ENCODE data around the gene CTF1.

CTF1 gene

DNA sequence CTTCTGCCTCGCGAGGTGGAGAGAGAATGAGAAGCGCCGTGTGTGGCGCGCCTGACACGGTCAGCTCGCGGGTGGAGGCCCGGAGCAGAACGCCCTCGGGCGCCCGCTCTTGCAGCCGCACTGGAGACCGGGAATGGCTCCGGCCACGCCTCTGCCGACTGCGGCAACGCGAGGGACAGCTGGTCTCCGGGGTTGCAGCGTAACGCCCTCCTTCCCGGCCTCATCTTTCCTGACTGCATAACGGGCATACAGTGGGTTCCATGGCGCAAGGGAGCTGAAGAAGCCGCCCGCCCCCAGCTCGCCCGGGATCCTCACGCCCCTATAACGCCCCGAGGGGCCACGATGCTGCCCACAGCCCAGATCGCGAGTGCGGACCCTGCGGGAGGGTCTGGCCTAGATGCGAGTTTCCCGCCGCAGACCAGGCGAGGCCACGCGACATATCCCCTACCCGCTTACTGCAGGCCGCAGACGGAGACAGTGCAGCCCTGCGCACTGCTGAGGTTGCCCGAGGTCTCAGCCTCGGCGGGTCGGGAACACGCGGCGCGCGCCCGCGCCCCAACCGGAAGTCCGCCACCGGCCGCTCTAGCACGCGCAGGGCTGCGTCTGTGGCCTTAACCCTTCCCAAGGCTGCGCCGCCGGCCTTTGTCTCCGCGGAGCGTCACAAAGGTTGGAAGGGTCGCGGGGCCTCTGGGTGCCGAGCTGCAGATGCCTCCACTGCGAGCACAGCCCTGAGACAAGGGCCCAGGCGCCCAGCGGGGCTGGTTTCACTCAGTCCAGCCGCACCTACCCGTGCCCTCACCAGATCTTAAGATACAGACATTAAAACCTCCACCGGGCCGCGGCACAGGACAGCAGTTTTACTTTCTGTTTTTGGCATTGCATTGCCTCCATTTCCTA is 21.3 kb upstream of the CTF1 start:
- POLR2A ChIA-PET: interaction anchor here (0.6 to 1.8 kb wide), 10 partner anchors 11 to 88 kb away, joined by 3 to 17 read pairs (median 7); partner anchors contain the start of genes BCL7C, CTF1 and ZNF629
- TF ChIP-seq, protein P1, sequence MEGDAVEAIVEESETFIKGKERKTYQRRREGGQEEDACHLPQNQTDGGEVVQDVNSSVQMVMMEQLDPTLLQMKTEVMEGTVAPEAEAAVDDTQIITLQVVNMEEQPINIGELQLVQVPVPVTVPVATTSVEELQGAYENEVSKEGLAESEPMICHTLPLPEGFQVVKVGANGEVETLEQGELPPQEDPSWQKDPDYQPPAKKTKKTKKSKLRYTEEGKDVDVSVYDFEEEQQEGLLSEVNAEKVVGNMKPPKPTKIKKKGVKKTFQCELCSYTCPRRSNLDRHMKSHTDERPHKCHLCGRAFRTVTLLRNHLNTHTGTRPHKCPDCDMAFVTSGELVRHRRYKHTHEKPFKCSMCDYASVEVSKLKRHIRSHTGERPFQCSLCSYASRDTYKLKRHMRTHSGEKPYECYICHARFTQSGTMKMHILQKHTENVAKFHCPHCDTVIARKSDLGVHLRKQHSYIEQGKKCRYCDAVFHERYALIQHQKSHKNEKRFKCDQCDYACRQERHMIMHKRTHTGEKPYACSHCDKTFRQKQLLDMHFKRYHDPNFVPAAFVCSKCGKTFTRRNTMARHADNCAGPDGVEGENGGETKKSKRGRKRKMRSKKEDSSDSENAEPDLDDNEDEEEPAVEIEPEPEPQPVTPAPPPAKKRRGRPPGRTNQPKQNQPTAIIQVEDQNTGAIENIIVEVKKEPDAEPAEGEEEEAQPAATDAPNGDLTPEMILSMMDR (IDR thresholded peaks at IDR 0.05; ENCODE audit: insufficient read depth, low read length, missing control alignments): no peak
- H3K4me3 ChIP-seq (ENCODE audit: low read depth, low read length): peak overlapping the region; percentile 93
- no peak for DNase-seq (ENCODE audit: low read depth, low spot score)
- CTCF ChIA-PET: interaction anchor here (0.8 to 6.3 kb wide), 7 partner anchors 21 to 67 kb away, joined by 3 to 35 read pairs (median 4); partner anchors contain the start of gene CTF1

DNA sequence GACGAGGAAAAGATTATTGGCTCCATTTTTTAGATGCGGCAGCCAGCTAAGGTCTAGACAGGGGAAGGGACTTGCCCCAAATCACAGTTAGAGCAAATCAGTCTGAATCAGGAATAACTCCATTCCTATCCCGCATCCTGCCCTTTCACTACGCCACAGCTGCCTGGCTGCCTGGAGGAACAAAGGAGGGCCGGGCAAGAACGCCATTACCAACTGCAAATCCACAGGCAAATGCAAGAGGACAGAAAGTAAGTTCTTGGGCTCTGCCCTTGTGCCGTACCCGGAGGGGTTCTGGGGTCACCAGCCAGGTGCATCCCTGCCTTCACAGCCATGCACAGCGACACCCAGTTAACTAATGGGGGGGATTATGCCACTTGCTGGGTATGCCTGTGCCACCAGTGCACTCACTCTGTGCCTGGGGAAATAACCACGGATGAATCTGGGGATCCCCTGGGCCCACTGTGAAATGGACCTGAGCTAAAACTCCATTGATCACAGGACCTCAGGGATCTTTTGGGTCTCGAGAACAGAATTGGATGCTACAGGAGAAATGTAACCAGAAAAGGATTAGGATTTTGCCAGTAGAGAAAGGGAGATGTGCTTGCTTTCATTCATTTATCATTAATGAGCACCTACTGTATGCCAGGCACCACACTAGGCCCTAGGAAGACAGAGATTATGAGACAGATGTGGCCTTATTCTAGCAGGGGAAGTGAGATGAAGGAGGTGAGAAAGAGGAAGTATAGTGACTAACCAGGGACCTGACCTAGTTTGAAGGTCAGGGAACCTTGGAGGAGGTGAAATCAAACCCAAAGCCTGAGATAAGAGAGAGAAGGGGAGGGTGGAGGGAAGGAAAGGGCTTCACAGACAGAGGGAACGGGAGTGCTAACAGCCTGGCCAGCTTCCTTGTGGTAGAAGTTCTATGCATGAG is 20.3 kb upstream of the CTF1 start:
- peak overlapping the region; percentile 93 for H3K4me3 ChIP-seq (ENCODE audit: low read depth, low read length)
- DNase-seq (ENCODE audit: low read depth, low spot score): no peak
- ChIA-PET CTCF (interaction anchor here (1.1 to 6.3 kb wide), 7 partner anchors 13 to 66 kb away, joined by 3 to 35 read pairs (median 4); partner anchors contain the start of gene CTF1), POLR2A (interaction anchor here (1.0 to 1.8 kb wide), 4 partner anchors 17 to 71 kb away, joined by 7 to 10 read pairs (median 8); partner anchors contain the start of genes BCL7C and CTF1)
- TF ChIP-seq, protein P1 (IDR thresholded peaks at IDR 0.05; ENCODE audit: insufficient read depth, low read length, missing control alignments): no peak

DNA sequence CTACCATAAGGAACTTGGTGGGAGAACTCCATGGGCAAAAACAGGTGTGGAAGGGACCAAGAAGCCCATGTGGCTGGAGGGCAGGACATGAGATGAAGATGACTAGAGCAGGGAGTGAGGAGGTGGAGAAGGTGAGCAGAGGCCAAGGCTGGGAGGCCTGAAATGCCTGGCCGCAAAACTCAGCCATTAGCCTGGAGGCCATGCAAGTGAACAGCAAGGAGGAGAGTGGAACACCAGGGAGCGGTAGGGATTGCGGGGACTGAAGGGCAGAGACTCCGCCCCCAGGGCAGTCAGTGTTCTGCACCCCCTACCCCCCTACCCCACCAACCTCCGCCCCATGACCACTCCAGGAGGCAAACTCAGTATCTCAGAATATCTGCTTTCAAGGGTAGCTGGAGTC is 19.5 kb upstream of the CTF1 start:
- DNase-seq (ENCODE audit: low read depth, low spot score): no peak
- H3K4me3 ChIP-seq (ENCODE audit: low read depth, low read length): peak overlapping the region; percentile 16; the same call in 1 of the 2 replicates
- POLR2A ChIA-PET: no interaction called here
- CTCF ChIA-PET: interaction anchor here (1.1 to 6.3 kb wide), 5 partner anchors 12 to 71 kb away, joined by 3 to 35 read pairs (median 5); partner anchors contain the start of gene BCL7C
- TF ChIP-seq, protein P1 (IDR thresholded peaks at IDR 0.05; ENCODE audit: insufficient read depth, low read length, missing control alignments): no peak

DNA sequence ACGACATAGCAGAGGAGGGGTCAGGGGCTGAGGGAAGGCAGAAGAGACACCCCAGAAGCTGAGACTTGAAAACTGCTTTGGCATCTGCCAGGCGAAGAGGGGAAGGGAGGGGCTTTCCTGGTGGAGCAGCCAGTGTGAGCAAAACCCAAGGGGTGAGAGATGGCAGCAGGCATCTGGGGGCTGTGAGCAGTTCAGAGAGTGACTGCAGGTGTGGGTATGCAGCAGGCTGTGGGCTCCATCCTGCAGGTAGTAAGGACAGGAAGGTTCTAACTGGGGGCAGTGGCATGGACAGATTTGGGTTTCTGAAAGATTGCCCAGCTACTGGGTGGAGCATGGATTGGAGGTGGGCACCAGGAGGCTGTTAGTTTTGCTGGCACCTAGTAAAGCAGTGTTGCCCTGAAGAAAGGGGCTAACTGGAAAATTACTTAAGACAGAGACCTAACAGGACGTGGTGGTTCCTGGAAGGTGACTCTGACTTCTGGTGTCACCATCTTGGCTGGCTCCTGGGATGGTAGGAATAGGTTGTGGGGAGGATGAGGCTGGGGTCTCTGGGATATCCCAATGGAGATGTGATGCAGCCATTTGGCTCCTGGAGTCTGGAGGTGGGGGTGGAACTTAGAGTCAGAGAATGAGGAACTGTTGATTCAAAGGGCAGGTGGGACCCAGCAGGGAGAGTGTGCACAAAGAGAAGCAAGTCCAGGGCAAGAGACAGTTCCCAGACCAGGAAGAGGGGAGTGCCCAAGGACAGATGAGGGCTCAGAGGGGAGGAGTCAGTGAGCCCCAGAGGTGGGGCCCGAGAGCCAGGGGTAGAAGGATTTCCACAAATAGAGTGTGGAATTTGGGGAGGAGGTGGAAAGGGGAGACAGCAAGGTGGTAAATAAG is 13.7 kb upstream of the CTF1 start:
- ChIA-PET CTCF (no interaction called here), POLR2A (no interaction called here)
- TF ChIP-seq, protein P1 (IDR thresholded peaks at IDR 0.05; ENCODE audit: insufficient read depth, low read length, missing control alignments): no peak
- no peak overlapping the region for H3K4me3 ChIP-seq (ENCODE audit: low read depth, low read length)
- no peak for DNase-seq (ENCODE audit: low read depth, low spot score)

DNA sequence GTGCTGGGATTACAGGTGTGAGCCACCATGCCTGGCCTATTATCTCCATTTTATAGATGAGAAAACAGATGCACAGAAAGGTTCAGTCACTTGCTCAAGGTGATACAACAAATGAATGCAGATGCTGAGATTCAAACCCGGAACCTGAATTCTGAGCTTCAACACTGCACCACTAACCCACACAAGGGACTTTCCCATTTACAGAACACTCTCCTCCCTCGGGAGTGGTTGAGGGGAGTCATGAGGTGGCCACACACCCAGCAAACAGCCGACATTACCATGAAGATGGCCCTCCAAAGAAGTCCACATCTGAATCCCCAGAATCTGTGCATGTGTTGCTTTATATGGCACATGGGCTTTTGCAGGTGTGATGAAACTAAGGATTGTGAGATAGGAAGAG is 11.7 kb upstream of the CTF1 start:
- POLR2A ChIA-PET: no interaction called here
- TF ChIP-seq, protein P1 (IDR thresholded peaks at IDR 0.05; ENCODE audit: insufficient read depth, low read length, missing control alignments): no peak

More for the DNA sequence above, 11.7 kb upstream of the CTF1 start:
- CTCF ChIA-PET: no interaction called here
- H3K4me3 ChIP-seq (ENCODE audit: low read depth, low read length): no peak overlapping the region
- DNase-seq (ENCODE audit: low read depth, low spot score): no peak
